Measurements from ENCODE around the gene ARHGAP27. TPM values are rescaled to one million over a fixed set of nuclear protein-coding genes. Genes with fewer than 3 reads are reported as not detected.
A peak's percentile ranks its signal among the peaks of the same experiment; 100 is the strongest.

The ARHGAP27 gene
- total and polyA plus RNA-seq, 2 of the 13 experiments (the other 11 are each of a cell fraction or from before 2014, with no cell fraction given): 15.5 to 18.9 TPM

DNA sequence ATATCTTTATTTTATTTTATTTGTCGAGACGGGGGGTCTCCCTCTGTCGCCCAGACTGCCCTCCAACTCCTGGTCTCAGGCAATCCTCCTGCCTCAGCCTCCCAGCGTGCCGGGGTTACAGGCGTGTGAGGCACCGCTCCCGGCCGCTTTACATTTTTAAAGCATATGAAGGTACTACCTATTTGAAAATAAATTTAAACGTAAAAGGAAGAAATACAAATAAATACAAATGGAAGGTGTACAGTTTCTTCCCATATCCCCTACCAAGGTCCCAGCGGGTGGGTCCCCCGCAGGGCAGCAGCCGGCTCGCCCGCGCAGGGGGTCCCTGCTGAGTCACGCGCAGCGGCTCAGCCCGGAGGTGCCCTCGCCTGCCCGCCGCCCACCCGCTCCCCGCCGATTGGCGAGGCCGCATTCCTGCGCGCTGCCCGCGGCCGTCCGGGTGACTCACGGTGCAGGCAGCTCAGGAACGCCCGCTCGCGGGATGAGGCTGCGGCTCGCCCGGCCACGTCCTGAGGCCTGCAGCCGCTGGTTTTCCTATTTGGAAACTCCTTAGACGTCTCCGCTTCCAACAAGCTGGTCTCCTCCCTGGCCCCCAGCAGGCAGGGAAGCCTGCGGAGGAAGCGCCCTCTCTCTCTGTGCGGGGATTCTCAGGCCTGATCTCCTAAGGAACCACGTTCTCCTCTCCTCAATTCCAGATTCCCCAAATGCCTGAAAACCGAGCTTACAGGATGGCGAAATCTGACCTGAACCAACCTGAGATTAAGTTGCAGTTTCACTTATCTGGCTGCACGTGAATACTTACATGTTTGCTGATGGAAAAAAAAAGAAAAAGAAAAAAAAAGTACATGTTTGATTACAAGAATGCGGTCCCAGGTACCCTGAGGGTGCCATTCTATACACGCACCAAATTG, 61.0 kb downstream of the ARHGAP27 start (continued):
- TF ChIP-seq, protein P1, sequence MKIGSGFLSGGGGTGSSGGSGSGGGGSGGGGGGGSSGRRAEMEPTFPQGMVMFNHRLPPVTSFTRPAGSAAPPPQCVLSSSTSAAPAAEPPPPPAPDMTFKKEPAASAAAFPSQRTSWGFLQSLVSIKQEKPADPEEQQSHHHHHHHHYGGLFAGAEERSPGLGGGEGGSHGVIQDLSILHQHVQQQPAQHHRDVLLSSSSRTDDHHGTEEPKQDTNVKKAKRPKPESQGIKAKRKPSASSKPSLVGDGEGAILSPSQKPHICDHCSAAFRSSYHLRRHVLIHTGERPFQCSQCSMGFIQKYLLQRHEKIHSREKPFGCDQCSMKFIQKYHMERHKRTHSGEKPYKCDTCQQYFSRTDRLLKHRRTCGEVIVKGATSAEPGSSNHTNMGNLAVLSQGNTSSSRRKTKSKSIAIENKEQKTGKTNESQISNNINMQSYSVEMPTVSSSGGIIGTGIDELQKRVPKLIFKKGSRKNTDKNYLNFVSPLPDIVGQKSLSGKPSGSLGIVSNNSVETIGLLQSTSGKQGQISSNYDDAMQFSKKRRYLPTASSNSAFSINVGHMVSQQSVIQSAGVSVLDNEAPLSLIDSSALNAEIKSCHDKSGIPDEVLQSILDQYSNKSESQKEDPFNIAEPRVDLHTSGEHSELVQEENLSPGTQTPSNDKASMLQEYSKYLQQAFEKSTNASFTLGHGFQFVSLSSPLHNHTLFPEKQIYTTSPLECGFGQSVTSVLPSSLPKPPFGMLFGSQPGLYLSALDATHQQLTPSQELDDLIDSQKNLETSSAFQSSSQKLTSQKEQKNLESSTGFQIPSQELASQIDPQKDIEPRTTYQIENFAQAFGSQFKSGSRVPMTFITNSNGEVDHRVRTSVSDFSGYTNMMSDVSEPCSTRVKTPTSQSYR (CRISPR knock-in tag; IDR thresholded peaks at IDR 0.05; ENCODE audit: borderline replicate concordance): no peak
- TF ChIP-seq KAT2B (IDR thresholded peaks at IDR 0.05; ENCODE audit: borderline replicate concordance, low read depth, low read length): no peak
- TF ChIP-seq ZNF354B (CRISPR knock-in tag; IDR thresholded peaks at IDR 0.05): no peak
- TF ChIP-seq, protein P2, sequence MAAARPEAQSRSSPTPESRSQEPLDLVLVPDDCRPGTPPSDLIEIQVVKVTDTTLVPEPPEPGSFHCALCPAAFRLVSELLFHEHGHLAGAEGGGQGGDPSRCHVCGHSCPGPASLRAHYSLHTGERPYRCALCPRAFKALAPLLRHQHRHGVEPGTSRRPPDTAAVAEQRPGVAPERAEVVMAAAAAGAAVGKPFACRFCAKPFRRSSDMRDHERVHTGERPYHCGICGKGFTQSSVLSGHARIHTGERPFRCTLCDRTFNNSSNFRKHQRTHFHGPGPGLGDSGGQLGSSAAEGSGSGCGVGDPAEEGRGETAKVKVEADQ (CRISPR knock-in tag; IDR thresholded peaks at IDR 0.05; ENCODE audit: borderline replicate concordance): no peak
- TF ChIP-seq DMAP1 (CRISPR knock-in tag; IDR thresholded peaks at IDR 0.05): peak; percentile 74; the same call in 1 of the 2 replicates
- TF ChIP-seq, protein P3, sequence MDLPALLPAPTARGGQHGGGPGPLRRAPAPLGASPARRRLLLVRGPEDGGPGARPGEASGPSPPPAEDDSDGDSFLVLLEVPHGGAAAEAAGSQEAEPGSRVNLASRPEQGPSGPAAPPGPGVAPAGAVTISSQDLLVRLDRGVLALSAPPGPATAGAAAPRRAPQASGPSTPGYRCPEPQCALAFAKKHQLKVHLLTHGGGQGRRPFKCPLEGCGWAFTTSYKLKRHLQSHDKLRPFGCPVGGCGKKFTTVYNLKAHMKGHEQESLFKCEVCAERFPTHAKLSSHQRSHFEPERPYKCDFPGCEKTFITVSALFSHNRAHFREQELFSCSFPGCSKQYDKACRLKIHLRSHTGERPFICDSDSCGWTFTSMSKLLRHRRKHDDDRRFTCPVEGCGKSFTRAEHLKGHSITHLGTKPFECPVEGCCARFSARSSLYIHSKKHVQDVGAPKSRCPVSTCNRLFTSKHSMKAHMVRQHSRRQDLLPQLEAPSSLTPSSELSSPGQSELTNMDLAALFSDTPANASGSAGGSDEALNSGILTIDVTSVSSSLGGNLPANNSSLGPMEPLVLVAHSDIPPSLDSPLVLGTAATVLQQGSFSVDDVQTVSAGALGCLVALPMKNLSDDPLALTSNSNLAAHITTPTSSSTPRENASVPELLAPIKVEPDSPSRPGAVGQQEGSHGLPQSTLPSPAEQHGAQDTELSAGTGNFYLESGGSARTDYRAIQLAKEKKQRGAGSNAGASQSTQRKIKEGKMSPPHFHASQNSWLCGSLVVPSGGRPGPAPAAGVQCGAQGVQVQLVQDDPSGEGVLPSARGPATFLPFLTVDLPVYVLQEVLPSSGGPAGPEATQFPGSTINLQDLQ (CRISPR knock-in tag; IDR thresholded peaks at IDR 0.05): no peak
- TF ChIP-seq, protein P4, sequence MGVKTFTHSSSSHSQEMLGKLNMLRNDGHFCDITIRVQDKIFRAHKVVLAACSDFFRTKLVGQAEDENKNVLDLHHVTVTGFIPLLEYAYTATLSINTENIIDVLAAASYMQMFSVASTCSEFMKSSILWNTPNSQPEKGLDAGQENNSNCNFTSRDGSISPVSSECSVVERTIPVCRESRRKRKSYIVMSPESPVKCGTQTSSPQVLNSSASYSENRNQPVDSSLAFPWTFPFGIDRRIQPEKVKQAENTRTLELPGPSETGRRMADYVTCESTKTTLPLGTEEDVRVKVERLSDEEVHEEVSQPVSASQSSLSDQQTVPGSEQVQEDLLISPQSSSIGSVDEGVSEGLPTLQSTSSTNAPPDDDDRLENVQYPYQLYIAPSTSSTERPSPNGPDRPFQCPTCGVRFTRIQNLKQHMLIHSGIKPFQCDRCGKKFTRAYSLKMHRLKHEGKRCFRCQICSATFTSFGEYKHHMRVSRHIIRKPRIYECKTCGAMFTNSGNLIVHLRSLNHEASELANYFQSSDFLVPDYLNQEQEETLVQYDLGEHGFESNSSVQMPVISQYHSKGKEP (CRISPR knock-in tag; IDR thresholded peaks at IDR 0.05): no peak
- TF ChIP-seq REPIN1 (CRISPR knock-in tag; IDR thresholded peaks at IDR 0.05; ENCODE audit: borderline replicate concordance, low read depth): peak; percentile 48; the same call in 1 of the 2 replicates
- no peak for TF ChIP-seq RFX1 (IDR thresholded peaks at IDR 0.05)
- TF ChIP-seq, protein P5, sequence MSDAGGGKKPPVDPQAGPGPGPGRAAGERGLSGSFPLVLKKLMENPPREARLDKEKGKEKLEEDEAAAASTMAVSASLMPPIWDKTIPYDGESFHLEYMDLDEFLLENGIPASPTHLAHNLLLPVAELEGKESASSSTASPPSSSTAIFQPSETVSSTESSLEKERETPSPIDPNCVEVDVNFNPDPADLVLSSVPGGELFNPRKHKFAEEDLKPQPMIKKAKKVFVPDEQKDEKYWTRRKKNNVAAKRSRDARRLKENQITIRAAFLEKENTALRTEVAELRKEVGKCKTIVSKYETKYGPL (CRISPR knock-in tag; IDR thresholded peaks at IDR 0.05): peak; percentile 11; the same call in 1 of the 2 replicates
- TF ChIP-seq, protein P6, sequence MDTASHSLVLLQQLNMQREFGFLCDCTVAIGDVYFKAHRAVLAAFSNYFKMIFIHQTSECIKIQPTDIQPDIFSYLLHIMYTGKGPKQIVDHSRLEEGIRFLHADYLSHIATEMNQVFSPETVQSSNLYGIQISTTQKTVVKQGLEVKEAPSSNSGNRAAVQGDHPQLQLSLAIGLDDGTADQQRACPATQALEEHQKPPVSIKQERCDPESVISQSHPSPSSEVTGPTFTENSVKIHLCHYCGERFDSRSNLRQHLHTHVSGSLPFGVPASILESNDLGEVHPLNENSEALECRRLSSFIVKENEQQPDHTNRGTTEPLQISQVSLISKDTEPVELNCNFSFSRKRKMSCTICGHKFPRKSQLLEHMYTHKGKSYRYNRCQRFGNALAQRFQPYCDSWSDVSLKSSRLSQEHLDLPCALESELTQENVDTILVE (CRISPR knock-in tag; IDR thresholded peaks at IDR 0.05): peak; percentile 46; the same call in 1 of the 2 replicates
- TF ChIP-seq, protein P7, sequence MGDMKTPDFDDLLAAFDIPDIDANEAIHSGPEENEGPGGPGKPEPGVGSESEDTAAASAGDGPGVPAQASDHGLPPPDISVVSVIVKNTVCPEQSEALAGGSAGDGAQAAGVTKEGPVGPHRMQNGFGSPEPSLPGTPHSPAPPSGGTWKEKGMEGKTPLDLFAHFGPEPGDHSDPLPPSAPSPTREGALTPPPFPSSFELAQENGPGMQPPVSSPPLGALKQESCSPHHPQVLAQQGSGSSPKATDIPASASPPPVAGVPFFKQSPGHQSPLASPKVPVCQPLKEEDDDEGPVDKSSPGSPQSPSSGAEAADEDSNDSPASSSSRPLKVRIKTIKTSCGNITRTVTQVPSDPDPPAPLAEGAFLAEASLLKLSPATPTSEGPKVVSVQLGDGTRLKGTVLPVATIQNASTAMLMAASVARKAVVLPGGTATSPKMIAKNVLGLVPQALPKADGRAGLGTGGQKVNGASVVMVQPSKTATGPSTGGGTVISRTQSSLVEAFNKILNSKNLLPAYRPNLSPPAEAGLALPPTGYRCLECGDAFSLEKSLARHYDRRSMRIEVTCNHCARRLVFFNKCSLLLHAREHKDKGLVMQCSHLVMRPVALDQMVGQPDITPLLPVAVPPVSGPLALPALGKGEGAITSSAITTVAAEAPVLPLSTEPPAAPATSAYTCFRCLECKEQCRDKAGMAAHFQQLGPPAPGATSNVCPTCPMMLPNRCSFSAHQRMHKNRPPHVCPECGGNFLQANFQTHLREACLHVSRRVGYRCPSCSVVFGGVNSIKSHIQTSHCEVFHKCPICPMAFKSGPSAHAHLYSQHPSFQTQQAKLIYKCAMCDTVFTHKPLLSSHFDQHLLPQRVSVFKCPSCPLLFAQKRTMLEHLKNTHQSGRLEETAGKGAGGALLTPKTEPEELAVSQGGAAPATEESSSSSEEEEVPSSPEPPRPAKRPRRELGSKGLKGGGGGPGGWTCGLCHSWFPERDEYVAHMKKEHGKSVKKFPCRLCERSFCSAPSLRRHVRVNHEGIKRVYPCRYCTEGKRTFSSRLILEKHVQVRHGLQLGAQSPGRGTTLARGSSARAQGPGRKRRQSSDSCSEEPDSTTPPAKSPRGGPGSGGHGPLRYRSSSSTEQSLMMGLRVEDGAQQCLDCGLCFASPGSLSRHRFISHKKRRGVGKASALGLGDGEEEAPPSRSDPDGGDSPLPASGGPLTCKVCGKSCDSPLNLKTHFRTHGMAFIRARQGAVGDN (CRISPR knock-in tag; IDR thresholded peaks at IDR 0.05): peak; percentile 95
- TF ChIP-seq FOXM1 (CRISPR knock-in tag; IDR thresholded peaks at IDR 0.05): no peak

Measured in HepG2 (cell line).